SK-N-SH (cell line): ENCODE data around the gene GALK1. TPM values are rescaled to one million over a fixed set of nuclear protein-coding genes. Genes with fewer than 3 reads are reported as not detected.
A peak's percentile ranks its signal among the peaks of the same experiment; 100 is the strongest.

Source experiments
- CTCF ChIA-PET: fragments of 300-600, 350-600 bp; formaldehyde crosslinking; extraction: SDS; loops from one replicate; lab custom pipeline; 2021; lab: Yijun Ruan, JAX
- POLR2A ChIA-PET: fragments of 350-600 bp; sonication (Branson Sonifier 250); formaldehyde crosslinking; extraction: SDS; loops from one replicate; lab custom pipeline; 2020; ENCODE audit warnings: antibody characterized with exemption, inconsistent platforms; lab: Yijun Ruan, JAX
- DNase-seq: peaks from one replicate; pipeline ENCODE4 v3.0.0; 2012
- H2AFZ ChIP-seq: fragments of 200-600 bp; sonication (generic); 2 replicates; pipeline ENCODE4 v1.8.1; 2016; ENCODE audit warnings: antibody characterized with exemption, mild to moderate bottlenecking, low read depth
- H3F3A ChIP-seq: fragments of 200-600 bp; sonication (generic); replicated peaks from 2 replicates; pipeline ENCODE3; 2016; ENCODE audit warnings: antibody characterized with exemption, mild to moderate bottlenecking; ENCODE audit not compliant: insufficient read depth
- H3K27ac ChIP-seq, 2 experiments: fragments of 200-500 bp in 1 of 2; fragments of 200-600 bp in 1 of 2; sonication (Bioruptor generic) in 1 of 2; sonication (generic), shearing (Covaris generic) in 1 of 2; 2 replicates each; pipeline versions ENCODE4 v1.5.1 to v1.6.1; 2014 to 2016; ENCODE audit warnings: low read depth in 2 of 2, inconsistent platforms in 1 of 2, low read length in 1 of 2, mild to moderate bottlenecking in 1 of 2, mixed read lengths in 1 of 2
- H3K27me3 ChIP-seq: fragments of 200-600 bp; sonication (generic), shearing (Covaris generic); 2 replicates; pipeline ENCODE4 v1.6.1; 2016; ENCODE audit warnings: mixed run types; ENCODE audit not compliant: insufficient read depth
- H3K36me3 ChIP-seq, 2 experiments: fragments of 200-500 bp in 1 of 2; fragments of 200-600 bp in 1 of 2; sonication (Bioruptor generic) in 1 of 2; sonication (generic) in 1 of 2; replicated peaks in 1 of 2; 2 replicates each; pipeline versions ENCODE3 to v1.5.1; 2014 to 2016; ENCODE audit warnings: low read length in 1 of 2, mild to moderate bottlenecking in 1 of 2; ENCODE audit not compliant: insufficient read depth in 2 of 2, control insufficient read depth in 1 of 2
- H3K4me1 ChIP-seq, 2 experiments: fragments of 200-500 bp in 1 of 2; fragments of 200-600 bp in 1 of 2; sonication (Bioruptor generic) in 1 of 2; sonication (generic), shearing (Covaris generic) in 1 of 2; 2 replicates each; pipeline versions ENCODE4 v1.5.1 to v1.6.1; 2014 to 2016; ENCODE audit warnings: low read depth in 1 of 2, low read length in 1 of 2, mixed run types in 1 of 2; ENCODE audit not compliant: insufficient read depth in 2 of 2, control insufficient read depth in 1 of 2
- H3K4me2 ChIP-seq: fragments of 200-600 bp; sonication (generic), shearing (Covaris generic); 2 replicates; pipeline ENCODE4 v1.6.1; 2017; ENCODE audit warnings: mixed run types
- H3K4me3 ChIP-seq, 2 experiments: fragments of 200-500 bp in 1 of 2; fragments of 200-600 bp in 1 of 2; sonication (Bioruptor generic) in 1 of 2; sonication (generic), shearing (Covaris generic) in 1 of 2; 2 replicates each; pipeline versions ENCODE4 v1.5.1 to v1.8.1; 2014 to 2016; ENCODE audit warnings: low read depth in 2 of 2, inconsistent platforms in 1 of 2, low read length in 1 of 2, mild to moderate bottlenecking in 1 of 2, mixed read lengths in 1 of 2, moderate library complexity in 1 of 2
- H3K79me2 ChIP-seq: fragments of 200-600 bp; sonication (generic); 2 replicates; pipeline ENCODE4 v1.8.1; 2017; ENCODE audit warnings: mild to moderate bottlenecking; ENCODE audit not compliant: insufficient read depth
- H3K9ac ChIP-seq: fragments of 200-600 bp; sonication (generic); 2 replicates; pipeline ENCODE4 v1.6.1; 2017; ENCODE audit warnings: mixed run types
- H3K9me2 ChIP-seq: fragments of 200-600 bp; sonication (generic); 2 replicates; pipeline ENCODE4 v1.6.1; 2017; ENCODE audit warnings: mixed run types
- H3K9me3 ChIP-seq: fragments of 200-600 bp; sonication (generic); 2 replicates; pipeline ENCODE4 v1.6.1; 2017; ENCODE audit warnings: mixed run types, mild to moderate bottlenecking, moderate library complexity
- H4K20me1 ChIP-seq: fragments of 200-600 bp; sonication (generic); 2 replicates; pipeline ENCODE4 v1.6.1; 2017; ENCODE audit warnings: mild to moderate bottlenecking, mixed run types; ENCODE audit not compliant: insufficient read depth
- CHD2 ChIP-seq: fragments of 150-350 bp; IDR thresholded peaks from 2 replicates; pipeline ENCODE4 v1.6.1; 2018; ENCODE audit warnings: low read length; ENCODE audit not compliant: partially characterized antibody
- CTCF ChIP-seq: fragments of 200-600 bp; sonication (generic); IDR thresholded peaks from 2 replicates; pipeline ENCODE4 v1.6.1; 2017; ENCODE audit warnings: antibody characterized with exemption, mild to moderate bottlenecking, moderate library complexity
- ELF1 ChIP-seq: IDR thresholded peaks from 2 replicates; pipeline ENCODE4 v1.4.0; 2012
- EP300 ChIP-seq, 2 experiments: IDR thresholded peaks; 2 replicates each; pipeline versions ENCODE4 v1.4.0 to v1.6.1; 2012; ENCODE audit warnings: borderline replicate concordance in 1 of 2, low read depth in 1 of 2, low read length in 1 of 2
- EZH2phosphoT487 ChIP-seq: fragments of 200-600 bp; sonication (generic); IDR thresholded peaks from 2 replicates; pipeline ENCODE4 v1.6.1; 2017; ENCODE audit warnings: low read depth, mixed run types, mild to moderate bottlenecking, antibody characterized with exemption, moderate library complexity, borderline replicate concordance
- FOXJ3 ChIP-seq: sonication (generic); formaldehyde crosslinking; IDR thresholded peaks from 2 replicates; pipeline ENCODE4 v1.5.1; 2020; ENCODE audit warnings: mild to moderate bottlenecking, missing genetic modification reagents
- FOXM1 ChIP-seq: IDR thresholded peaks from 2 replicates; pipeline ENCODE4 v1.4.0; 2012; ENCODE audit warnings: low read depth, mild to moderate bottlenecking
- GABPA ChIP-seq: IDR thresholded peaks from 2 replicates; pipeline ENCODE4 v1.4.0; 2012; ENCODE audit warnings: low read depth, mild to moderate bottlenecking
- IRF3 ChIP-seq: fragments of 150-350 bp; IDR thresholded peaks from 2 replicates; pipeline ENCODE4 v1.6.1; 2016; ENCODE audit warnings: mild to moderate bottlenecking, low read depth, low read length
- JUND ChIP-seq: IDR thresholded peaks from 2 replicates; pipeline ENCODE4 v1.4.0; 2012
- MAX ChIP-seq: IDR thresholded peaks from 2 replicates; pipeline ENCODE4 v1.4.0; 2012; ENCODE audit warnings: low read depth
- MEF2A ChIP-seq: IDR thresholded peaks from 2 replicates; pipeline ENCODE4 v1.4.0; 2012; ENCODE audit warnings: low read depth, borderline replicate concordance
- NFIC ChIP-seq: IDR thresholded peaks from 2 replicates; pipeline ENCODE4 v1.4.0; 2012; ENCODE audit warnings: borderline replicate concordance
- POLR2AphosphoS5 ChIP-seq: IDR thresholded peaks from 2 replicates; pipeline ENCODE4 v1.6.1; 2012; ENCODE audit warnings: low read depth, low read length
- RAD21 ChIP-seq: IDR thresholded peaks from 2 replicates; pipeline ENCODE4 v1.6.1; 2012; ENCODE audit warnings: mild to moderate bottlenecking, low read length
- RCOR1 ChIP-seq: fragments of 150-350 bp; IDR thresholded peaks from 2 replicates; pipeline ENCODE4 v1.6.1; 2017; ENCODE audit warnings: antibody characterized with exemption, low read length
- REST ChIP-seq: IDR thresholded peaks from 2 replicates; pipeline ENCODE4 v1.6.1; 2012; ENCODE audit warnings: mild to moderate bottlenecking, low read depth, low read length, moderate library complexity
- RFX5 ChIP-seq: IDR thresholded peaks from 2 replicates; pipeline ENCODE4 v1.6.1; 2012; ENCODE audit warnings: mild to moderate bottlenecking, improper control_type of control experiment, low read length
- RXRA ChIP-seq: IDR thresholded peaks from 2 replicates; pipeline ENCODE4 v1.4.0; 2012; ENCODE audit warnings: low read depth, mild to moderate bottlenecking, borderline replicate concordance
- SIN3A ChIP-seq: IDR thresholded peaks from 2 replicates; pipeline ENCODE4 v1.6.1; 2012; ENCODE audit warnings: low read depth, mild to moderate bottlenecking, low read length, moderate library complexity, borderline replicate concordance
- SMC3 ChIP-seq: IDR thresholded peaks from 2 replicates; pipeline ENCODE4 v1.6.1; 2012; ENCODE audit warnings: low read depth, low read length, improper control_type of control experiment
- TAF1 ChIP-seq: IDR thresholded peaks from 2 replicates; pipeline ENCODE4 v1.6.1; 2012; ENCODE audit warnings: low read depth, mild to moderate bottlenecking, low read length, moderate library complexity, borderline replicate concordance
- TCF12 ChIP-seq: IDR thresholded peaks from 2 replicates; pipeline ENCODE4 v1.4.0; 2012
- TEAD4 ChIP-seq: IDR thresholded peaks from 2 replicates; pipeline ENCODE4 v1.4.0; 2012; ENCODE audit warnings: mild to moderate bottlenecking, borderline replicate concordance; ENCODE audit not compliant: insufficient read depth
- USF2 ChIP-seq: fragments of 150-350 bp; IDR thresholded peaks from 2 replicates; pipeline ENCODE4 v1.6.1; 2017; ENCODE audit warnings: antibody characterized with exemption, low read length, low read depth, borderline replicate concordance
- YY1 ChIP-seq: IDR thresholded peaks from 2 replicates; pipeline ENCODE4 v1.4.0; 2012; ENCODE audit warnings: low read depth, mild to moderate bottlenecking
- WGBS: methylation state at CpG from one replicate; pipeline ENCODE4 v1.1.6; 2017; ENCODE audit warnings: low lambda C conversion rate; 5-methylcytosine and 5-hydroxymethylcytosine counted together
- polyA plus RNA-seq, 3 experiments: library from polyadenylated mRNA; depleted of rRNA; stranded (reverse); fragments of >200 nt; gene quantifications; 2 replicates each; pipeline ENCODE4 v1.2.3, GENCODE V29; 2012

GALK1 gene
- polyA plus RNA-seq, 1 of the 3 experiments (the other 2 are of a cell fraction) = 36.5 TPM

GRCh38 chr17:75784473-75785015 is 19.6 kb upstream of the GALK1 start, which contains the start of gene UNK:
Gene UNK (plus strand): TSS chr17:75784806. CDS start chr17:75784881, 75 bp downstream.
- peaks cover 16 to 20% of the 10 kb centered on the region in 2 experiments for H3K4me1 ChIP-seq
- peak within 1 kb of the TSS; percentile 65 to 72 for H3K4me3 ChIP-seq
- no peaks in the 10 kb centered on the region; the same call in 1 of the 2 replicates for H4K20me1 ChIP-seq
- no peaks in the 10 kb centered on the region for H3K9me3 ChIP-seq
- ChIA-PET CTCF (interaction anchor here (1.2 to 10.3 kb wide), 17 partner anchors 9 to 165 kb away, joined by 3 to 121 read pairs (median 9); partner anchors contain the start of genes GALK1, SMIM5, UNC13D and WBP2), POLR2A (interaction anchor here (0.5 to 4.0 kb wide), 17 partner anchors 9 to 107 kb away, joined by 3 to 47 read pairs (median 4); partner anchors contain the start of genes GALK1, UNC13D and WBP2)
- H3K4me2 ChIP-seq = peak within 1 kb of the TSS; percentile 88
- no peaks in the 10 kb centered on the region for H3K27me3 ChIP-seq
- WGBS = 0% methylated on average over 38 of the region's 45 CpGs
- H3K79me2 ChIP-seq = peaks cover 44% of the 10 kb centered on the region
- peak within 1 kb of the TSS; percentile 94 for H3K9ac ChIP-seq
- H3K9me2 ChIP-seq = no peaks in the 10 kb centered on the region
- peak within 1 kb of the TSS; percentile 98 for H3K27ac ChIP-seq
- peak; percentile 99 for DNase-seq
- H2AFZ ChIP-seq = peak within 1 kb of the TSS; percentile 90
- H3F3A ChIP-seq = peaks cover 35% of the 10 kb centered on the region
- H3K36me3 ChIP-seq = peaks cover 0 to 4% of the 10 kb centered on the region in 2 experiments
- TF ChIP-seq POLR2AphosphoS5 (peak; percentile 14), TAF1 (peak; percentile 73), SMC3 (no peak), IRF3 (no peak), RXRA (no peak), TEAD4 (no peak), EZH2phosphoT487 (no peak), GABPA (peak; percentile 54; the same call in 1 of the 2 replicates), JUND (no peak), SIN3A (no peak; the same call in 1 of the 2 replicates), MEF2A (peak; percentile 24; the same call in 1 of the 2 replicates), FOXJ3 (CRISPR knock-in tag) (no peak), YY1 (0 out of 2 replicates have a peak, but pooled peaks have one; percentile 38), EP300 (IDR thresholded peaks at IDR 0.05; ENCODE audit: borderline replicate concordance in 1 of 2, low read depth in 1 of 2, low read length in 1 of 2) (no peak), RFX5 (no peak), NFIC (no peak), ELF1 (peak; percentile 72; the same call in 1 of the 2 replicates), USF2 (no peak), MAX (no peak), TCF12 (peak; percentile 37), FOXM1 (no peak), RCOR1 (peak; percentile 32), RAD21 (no peak), REST (no peak), CHD2 (peak; percentile 98), CTCF (no peak)
